Activated CD8-positive, alpha-beta T cell treated with anti-CD3 and anti-CD28 coated beads for 36 hours (primary cell): ENCODE measurements around the gene LIPC. TPM values are rescaled to one million over a fixed set of nuclear protein-coding genes. Genes with fewer than 3 reads are reported as not detected.

Source experiments
- ATAC-seq: fragments of 200-7000 bp; cut with Tn5 transposase; one replicate; pipeline ENCODE4 v1.10.0; 2021; ENCODE audit warnings: mild to moderate bottlenecking, moderate library complexity
- CTCF ChIA-PET: fragments of 350-600 bp; sonication (Branson Sonifier 250); formaldehyde crosslinking; loops from one replicate; lab custom pipeline; 2021; ENCODE audit warnings: antibody characterized with exemption; lab: Charles Lee
- POLR2A ChIA-PET: fragments of 350-600 bp; sonication (Branson Sonifier 250); formaldehyde crosslinking; loops from one replicate; lab custom pipeline; 2021; ENCODE audit warnings: antibody characterized with exemption; lab: Charles Lee
- DNase-seq: peaks from one replicate; pipeline ENCODE4 v3.0.0-alpha.2; 2020
- H3K27ac Mint-ChIP-seq: one replicate; pipeline ENCODE4 v1.8.0; 2021; ENCODE audit warnings: mild to moderate bottlenecking, mixed read lengths
- H3K27me3 Mint-ChIP-seq: one replicate; pipeline ENCODE4 v1.8.0; 2021; ENCODE audit warnings: mixed read lengths
- H3K36me3 Mint-ChIP-seq: one replicate; pipeline ENCODE4 v1.8.0; 2021; ENCODE audit warnings: low read depth, mixed read lengths
- H3K4me1 Mint-ChIP-seq: one replicate; pipeline ENCODE4 v1.8.0; 2021; ENCODE audit warnings: low read depth, mixed read lengths
- H3K4me3 Mint-ChIP-seq: one replicate; pipeline ENCODE4 v1.8.0; 2021; ENCODE audit warnings: mild to moderate bottlenecking, moderate library complexity, mixed read lengths
- H3K9me3 Mint-ChIP-seq: one replicate; pipeline ENCODE4 v1.8.0; 2021; ENCODE audit warnings: mixed read lengths
- intact Hi-C: fragments of 100-400 bp; cut with micrococcal nuclease; formaldehyde crosslinking; loops from one replicate; pipeline ENCODE4 v1.10.0; 2022
- total RNA-seq, 2 experiments: library from RNA; stranded (reverse); gene quantifications; one replicate each; pipeline ENCODE4 v1.2.3, GENCODE V29; 2021
- TF ChIP-seq, protein P1 (sequence below): fragments of 200-600 bp; IDR thresholded peaks from one replicate; pipeline ENCODE4 v1.8.0; 2022; ENCODE audit warnings: antibody characterized with exemption, mild to moderate bottlenecking

The LIPC gene
- total RNA-seq, 2 experiments from 2014 or later = 1.0 to 1.2 TPM

- Mint-ChIP-seq H3K4me1 (no peaks in the 10 kb centered on the region), H3K4me3 (no peak overlapping the region), H3K27me3 (no peaks in the 10 kb centered on the region), H3K9me3 (no peaks in the 10 kb centered on the region), H3K27ac (no peak overlapping the region), H3K36me3 (no peaks in the 10 kb centered on the region)
- TF ChIP-seq, protein P1, sequence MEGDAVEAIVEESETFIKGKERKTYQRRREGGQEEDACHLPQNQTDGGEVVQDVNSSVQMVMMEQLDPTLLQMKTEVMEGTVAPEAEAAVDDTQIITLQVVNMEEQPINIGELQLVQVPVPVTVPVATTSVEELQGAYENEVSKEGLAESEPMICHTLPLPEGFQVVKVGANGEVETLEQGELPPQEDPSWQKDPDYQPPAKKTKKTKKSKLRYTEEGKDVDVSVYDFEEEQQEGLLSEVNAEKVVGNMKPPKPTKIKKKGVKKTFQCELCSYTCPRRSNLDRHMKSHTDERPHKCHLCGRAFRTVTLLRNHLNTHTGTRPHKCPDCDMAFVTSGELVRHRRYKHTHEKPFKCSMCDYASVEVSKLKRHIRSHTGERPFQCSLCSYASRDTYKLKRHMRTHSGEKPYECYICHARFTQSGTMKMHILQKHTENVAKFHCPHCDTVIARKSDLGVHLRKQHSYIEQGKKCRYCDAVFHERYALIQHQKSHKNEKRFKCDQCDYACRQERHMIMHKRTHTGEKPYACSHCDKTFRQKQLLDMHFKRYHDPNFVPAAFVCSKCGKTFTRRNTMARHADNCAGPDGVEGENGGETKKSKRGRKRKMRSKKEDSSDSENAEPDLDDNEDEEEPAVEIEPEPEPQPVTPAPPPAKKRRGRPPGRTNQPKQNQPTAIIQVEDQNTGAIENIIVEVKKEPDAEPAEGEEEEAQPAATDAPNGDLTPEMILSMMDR = no peak
- ChIA-PET CTCF (interaction anchor here (1.0 kb wide), 1 partner anchor 89 kb away, joined by 3 read pairs; no protein-coding TSS in a partner anchor), POLR2A (no interaction called here)
- DNase-seq = no peak
- intact Hi-C loops = no loop called here
- no peak for ATAC-seq
Observed at GRCh38 chr15:58530056-58530590, 98.3 kb downstream of the LIPC start.

- ChIA-PET CTCF (interaction anchor here (0.9 to 1.8 kb wide), 3 partner anchors 12 to 193 kb away, joined by 3 to 4 read pairs (median 3); no protein-coding TSS in a partner anchor), POLR2A (no interaction called here)
- ATAC-seq (no peak), DNase-seq (no peak)
- H3K36me3 Mint-ChIP-seq = no peaks in the 10 kb centered on the region
- intact Hi-C loops = no loop called here
- no peak overlapping the region for H3K4me3 Mint-ChIP-seq
- TF ChIP-seq, protein P1 = no peak
- no peaks in the 10 kb centered on the region for H3K4me1 Mint-ChIP-seq
- H3K27ac Mint-ChIP-seq = no peak overlapping the region
- H3K9me3 Mint-ChIP-seq = no peaks in the 10 kb centered on the region
- no peaks in the 10 kb centered on the region for H3K27me3 Mint-ChIP-seq
Observed at GRCh38 chr15:58532126-58532525, 100.3 kb downstream of the LIPC start.

GRCh38 chr15:58534556-58534955 lies 102.8 kb downstream of the LIPC start:
- POLR2A ChIA-PET = no interaction called here
- no peak overlapping the region for H3K4me3 Mint-ChIP-seq
- no peaks in the 10 kb centered on the region for H3K36me3 Mint-ChIP-seq
- H3K4me1 Mint-ChIP-seq = no peaks in the 10 kb centered on the region
- H3K9me3 Mint-ChIP-seq = no peaks in the 10 kb centered on the region
- no peak for DNase-seq
- TF ChIP-seq, protein P1 = no peak
- H3K27me3 Mint-ChIP-seq = no peaks in the 10 kb centered on the region
- intact Hi-C loops = no loop called here
- CTCF ChIA-PET = no interaction called here
- no peak for ATAC-seq
- no peak overlapping the region for H3K27ac Mint-ChIP-seq

- TF ChIP-seq, protein P1 = no peak
- no peak overlapping the region for H3K4me3 Mint-ChIP-seq
- H3K36me3 Mint-ChIP-seq = no peaks in the 10 kb centered on the region
- DNase-seq (no peak), ATAC-seq (no peak)
- no peaks in the 10 kb centered on the region for H3K27me3 Mint-ChIP-seq
- intact Hi-C loops = no loop called here
- H3K9me3 Mint-ChIP-seq = no peaks in the 10 kb centered on the region
- no peaks in the 10 kb centered on the region for H3K4me1 Mint-ChIP-seq
- no peak overlapping the region for H3K27ac Mint-ChIP-seq
- CTCF ChIA-PET = no interaction called here
- POLR2A ChIA-PET = no interaction called here
Observed at GRCh38 chr15:58535337-58535736, 103.5 kb downstream of the LIPC start.

DNA sequence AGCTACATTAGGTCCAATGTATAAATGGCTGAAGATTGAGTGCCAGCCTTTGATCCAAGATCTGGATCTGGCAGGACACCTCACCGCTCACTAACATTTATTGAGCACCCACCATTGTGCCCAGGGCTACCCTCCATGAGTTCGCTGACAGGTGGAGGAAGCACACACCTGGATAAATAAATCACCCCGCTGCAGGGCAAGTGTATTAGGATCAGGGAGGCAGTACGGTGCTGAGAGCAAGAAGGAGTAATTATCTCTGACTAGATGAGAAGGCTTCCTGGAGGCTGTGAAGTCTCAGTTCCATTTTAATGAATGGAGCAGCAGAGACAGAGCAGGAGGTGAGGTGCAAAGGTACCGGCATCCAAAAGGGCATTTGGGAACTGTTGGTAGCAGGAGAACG lies 104.1 kb downstream of the LIPC start:
- TF ChIP-seq, protein P1 = no peak
- ChIA-PET CTCF (interaction anchor here (0.9 kb wide), 1 partner anchor 308 kb away, joined by 3 read pairs; no protein-coding TSS in a partner anchor), POLR2A (interaction anchor here (1.0 to 1.4 kb wide), 2 partner anchors 21 to 55 kb away, joined by 3 read pairs; no protein-coding TSS in a partner anchor)
- Mint-ChIP-seq H3K27ac (no peak overlapping the region), H3K27me3 (no peaks in the 10 kb centered on the region), H3K36me3 (no peaks in the 10 kb centered on the region), H3K4me1 (no peaks in the 10 kb centered on the region), H3K4me3 (no peak overlapping the region), H3K9me3 (no peaks in the 10 kb centered on the region)
- no peak for DNase-seq
- ATAC-seq = no peak
- intact Hi-C loops = no loop called here
